GM12801 (cell line): ENCODE data around the gene CD48.

Experiments used
- TF ChIP-seq, protein P1 (sequence below): IDR thresholded peaks from one replicate; pipeline ENCODE4 v1.5.1; 2011; ENCODE audit warnings: control low read depth; ENCODE audit not compliant: insufficient read length; ENCODE audit errors: extremely low read depth

Gene CD48

DNA sequence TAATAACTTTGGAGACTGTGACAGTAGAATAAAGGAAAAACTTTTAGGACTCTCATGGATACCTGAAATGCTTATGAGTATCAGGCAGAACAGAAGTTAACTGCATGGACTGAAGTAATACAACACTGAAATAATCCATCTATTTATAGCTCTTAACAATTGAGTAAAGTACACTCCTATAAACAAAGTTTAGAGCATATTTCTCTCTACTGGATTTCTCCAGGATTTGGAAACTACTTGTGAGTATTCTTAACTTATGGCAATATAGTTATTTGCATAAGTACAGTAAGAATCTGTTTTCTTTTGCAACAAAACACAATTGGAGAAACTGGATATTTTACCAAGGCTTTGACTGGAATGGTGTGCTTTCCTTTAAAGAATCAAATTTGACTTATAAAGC is 9.9 kb upstream of the CD48 start:
- TF ChIP-seq, protein P1, sequence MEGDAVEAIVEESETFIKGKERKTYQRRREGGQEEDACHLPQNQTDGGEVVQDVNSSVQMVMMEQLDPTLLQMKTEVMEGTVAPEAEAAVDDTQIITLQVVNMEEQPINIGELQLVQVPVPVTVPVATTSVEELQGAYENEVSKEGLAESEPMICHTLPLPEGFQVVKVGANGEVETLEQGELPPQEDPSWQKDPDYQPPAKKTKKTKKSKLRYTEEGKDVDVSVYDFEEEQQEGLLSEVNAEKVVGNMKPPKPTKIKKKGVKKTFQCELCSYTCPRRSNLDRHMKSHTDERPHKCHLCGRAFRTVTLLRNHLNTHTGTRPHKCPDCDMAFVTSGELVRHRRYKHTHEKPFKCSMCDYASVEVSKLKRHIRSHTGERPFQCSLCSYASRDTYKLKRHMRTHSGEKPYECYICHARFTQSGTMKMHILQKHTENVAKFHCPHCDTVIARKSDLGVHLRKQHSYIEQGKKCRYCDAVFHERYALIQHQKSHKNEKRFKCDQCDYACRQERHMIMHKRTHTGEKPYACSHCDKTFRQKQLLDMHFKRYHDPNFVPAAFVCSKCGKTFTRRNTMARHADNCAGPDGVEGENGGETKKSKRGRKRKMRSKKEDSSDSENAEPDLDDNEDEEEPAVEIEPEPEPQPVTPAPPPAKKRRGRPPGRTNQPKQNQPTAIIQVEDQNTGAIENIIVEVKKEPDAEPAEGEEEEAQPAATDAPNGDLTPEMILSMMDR, result no peak

DNA sequence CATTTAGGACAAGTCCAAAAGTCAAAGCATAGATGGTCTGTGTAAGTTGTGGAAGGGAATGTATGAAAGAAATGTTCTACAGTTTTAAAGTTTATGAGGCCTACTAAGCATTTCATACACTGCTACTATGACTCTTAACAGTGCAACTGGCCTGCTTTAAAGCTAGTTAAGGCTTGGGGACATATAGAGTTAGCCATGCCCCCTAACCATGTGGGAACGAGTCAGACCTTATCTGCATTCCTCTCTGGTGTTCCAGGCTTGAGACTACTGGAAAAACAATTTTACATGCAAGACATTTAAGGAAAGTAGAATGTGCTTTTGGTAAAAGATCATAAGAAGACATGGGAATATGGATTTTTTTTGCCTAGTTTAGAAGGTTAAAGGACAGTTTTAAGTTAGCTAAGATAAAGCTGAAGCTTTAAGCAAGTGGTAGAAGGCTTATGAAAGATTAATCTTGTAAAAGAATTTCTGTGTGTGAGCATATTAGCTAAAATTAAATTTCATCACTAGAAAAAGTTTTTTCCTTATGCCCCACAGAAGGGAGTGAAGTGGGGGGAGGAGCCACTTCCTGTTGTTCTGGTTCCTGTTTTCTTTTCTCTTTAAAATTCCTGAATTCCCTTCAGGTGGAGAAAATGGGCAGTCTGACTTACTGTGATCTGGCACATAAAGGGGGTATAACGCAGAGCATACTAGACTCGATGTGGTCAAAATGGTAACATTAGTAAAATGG is 8.9 kb upstream of the CD48 start:
- TF ChIP-seq, protein P1, result no peak

DNA sequence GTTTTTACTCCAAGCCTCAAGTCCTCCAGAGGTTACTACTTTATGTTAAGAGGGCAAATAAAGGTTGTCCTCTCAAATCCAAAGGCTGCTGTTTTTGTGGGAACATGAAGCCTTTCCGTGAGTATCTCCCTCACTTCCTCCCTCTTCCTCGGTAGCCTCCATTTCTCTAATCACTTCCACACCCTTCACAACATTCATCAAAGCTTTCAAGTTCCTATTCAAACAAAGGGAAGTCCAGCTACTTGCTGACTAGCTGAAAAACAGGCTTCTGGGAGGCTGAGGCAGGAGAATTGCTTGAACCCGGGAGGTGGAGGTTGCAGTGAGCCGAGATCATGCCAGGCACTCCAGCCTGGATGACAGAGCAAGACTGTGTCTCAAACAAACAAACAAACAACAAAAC is 6.6 kb upstream of the CD48 start:
- TF ChIP-seq, protein P1, result no peak

DNA sequence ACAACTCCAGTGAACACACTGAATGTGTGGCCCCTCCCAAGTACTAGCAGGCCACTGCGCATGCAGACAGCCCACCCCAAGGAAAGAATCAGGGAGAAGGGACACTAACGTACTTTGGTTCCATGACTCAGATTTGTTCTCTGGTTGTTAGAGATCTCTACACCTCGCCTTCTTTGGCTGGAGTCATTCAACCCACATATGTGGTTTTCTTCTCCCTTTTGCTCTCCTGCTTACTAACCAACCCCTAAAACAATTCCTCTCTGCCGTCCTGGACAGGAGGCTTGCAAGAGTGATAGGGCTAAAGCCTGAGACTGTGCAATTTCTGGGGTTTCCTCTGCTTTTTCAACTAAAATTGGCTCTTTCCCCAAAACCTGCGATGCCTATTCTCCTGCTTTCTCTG is 5.7 kb upstream of the CD48 start:
- TF ChIP-seq, protein P1, result no peak

DNA sequence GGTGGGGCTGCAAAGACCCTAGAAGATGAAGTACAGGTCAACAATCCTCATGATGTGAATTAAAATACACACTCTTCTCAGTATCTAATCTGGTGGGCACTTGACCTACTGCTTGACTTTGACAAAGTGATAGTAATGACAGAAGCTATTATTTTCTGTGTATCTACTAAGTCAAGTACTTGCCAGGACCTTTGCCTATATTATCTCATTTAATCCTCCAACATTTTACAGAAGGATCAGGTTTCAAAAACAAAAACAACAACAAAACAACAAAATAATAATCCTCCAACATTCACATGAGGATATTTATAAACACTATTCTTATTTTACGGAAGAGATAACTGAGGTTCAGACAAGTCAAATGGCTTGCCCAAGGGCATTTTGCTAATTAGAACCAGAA is 4.4 kb upstream of the CD48 start:
- TF ChIP-seq, protein P1, result no peak

DNA sequence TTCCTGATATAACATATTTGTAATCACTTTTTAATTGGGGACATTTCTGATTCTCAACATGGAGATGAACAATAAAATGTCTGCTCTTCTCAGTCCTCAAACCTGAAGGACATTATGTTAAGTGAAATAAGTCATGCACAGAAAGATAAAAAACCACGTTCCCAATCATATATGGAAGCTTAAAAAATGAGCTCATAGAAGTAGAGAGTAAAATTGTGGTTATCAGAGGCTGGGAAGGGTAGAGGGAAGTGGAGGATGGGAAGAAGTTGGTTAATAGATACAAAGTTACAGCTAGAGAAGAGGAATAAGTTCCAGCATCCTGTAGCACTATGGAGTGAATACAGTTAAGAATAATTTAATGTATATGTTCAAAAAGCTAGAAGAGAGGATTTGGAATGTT is 1.5 kb upstream of the CD48 start:
- TF ChIP-seq, protein P1, result no peak

DNA sequence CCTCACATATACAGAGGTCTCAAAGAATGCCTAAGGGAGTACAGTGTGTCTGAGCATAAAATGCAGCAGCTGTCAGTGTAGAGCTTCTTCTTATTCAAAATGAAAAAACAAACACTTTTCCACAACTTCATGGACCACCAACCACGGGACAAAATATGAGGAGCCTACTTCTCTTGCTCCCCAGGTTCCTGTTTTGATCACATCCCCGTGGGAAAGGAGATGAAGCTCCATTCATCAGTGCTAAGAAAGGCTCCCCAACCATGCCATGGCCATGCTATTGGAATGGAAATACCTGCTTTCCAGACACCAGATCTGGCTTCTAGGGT is 383 bp downstream of the CD48 start:
- TF ChIP-seq, protein P1, result no peak
